GDM1 (cell line): ENCODE measurements around the gene WDR86.

Experiments
- DNase-seq: peaks from one replicate; lab custom pipeline; 2025; lab: John Stamatoyannopoulos, UW

The WDR86 gene

DNA sequence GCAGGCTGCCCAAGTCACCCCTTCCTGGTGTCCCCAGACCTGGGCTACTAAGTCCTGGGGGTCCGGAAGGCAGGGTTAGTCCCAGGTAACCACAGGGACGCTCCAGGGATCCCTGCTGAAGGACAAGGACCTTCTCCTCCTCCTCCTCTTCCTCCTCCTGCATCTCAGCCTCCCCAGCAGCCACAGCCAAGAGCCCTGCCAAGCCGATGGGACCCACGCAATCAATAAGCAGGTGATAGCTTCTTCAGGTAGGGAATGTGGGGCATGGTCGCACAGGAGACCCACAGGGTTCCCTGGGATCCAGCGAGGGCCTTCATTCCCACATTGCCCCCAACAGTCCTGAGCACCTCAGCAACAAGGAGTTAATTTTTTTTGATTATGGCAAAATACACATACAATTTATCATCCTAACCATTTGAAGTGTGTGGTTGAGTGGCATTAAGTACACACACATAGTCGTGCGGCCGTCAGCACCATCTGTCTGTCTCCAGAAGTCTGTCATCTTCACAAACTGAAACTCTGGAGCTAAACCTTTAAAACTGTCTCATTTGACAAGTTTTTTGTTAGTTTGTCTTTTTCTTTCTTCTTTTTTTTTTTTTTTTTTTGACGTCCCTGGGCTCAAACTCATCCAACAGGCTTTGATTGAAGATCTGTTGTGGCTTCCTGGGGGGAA lies 18.0 kb upstream of the WDR86 start:
- DNase-seq, result no peak

DNA sequence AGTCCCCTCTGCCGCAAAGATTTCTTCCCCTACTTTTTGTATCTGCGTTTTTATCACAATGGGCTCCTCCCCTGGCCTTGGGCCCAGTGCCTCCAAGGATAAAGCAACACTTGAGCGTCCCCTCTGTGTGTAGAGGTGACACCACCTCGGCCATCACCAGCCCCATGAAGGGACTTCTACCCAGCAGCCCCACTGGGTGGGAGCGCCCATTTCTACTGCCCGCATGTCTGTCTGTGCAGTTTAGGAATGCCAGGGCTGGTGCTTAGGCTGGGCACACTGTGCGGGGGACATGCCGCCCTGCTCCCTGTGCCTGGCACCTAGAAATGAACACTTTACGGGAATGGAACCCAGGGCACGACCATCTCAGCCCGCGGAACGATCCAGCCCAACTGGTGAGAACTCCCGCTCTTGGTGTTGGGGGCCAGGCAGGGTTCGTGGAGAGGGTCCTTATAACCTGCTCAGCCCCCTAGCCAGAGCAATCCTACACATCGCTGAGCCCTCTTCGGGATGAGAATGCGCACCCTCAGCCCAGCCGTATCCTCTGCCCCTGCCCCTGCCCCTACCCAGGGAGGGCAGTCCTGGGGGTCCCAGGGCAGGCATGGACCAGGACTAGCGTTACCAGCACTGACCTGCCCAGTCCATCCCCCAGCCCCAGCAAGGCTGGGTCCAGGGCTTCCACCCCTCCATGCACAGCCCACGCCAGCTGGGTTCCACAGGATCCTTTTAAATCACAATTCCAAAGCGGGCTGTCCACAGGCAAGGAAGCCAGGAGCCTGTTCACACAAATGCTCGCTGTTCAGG lies 17.3 kb upstream of the WDR86 start:
- DNase-seq, result no peak

GRCh38 chr7:151426441-151426903 lies 16.6 kb upstream of the WDR86 start:
- no peak for DNase-seq

- DNase-seq, result no peak
These were observed 16.0 kb upstream of the WDR86 start for GRCh38 chr7:151425670-151426440.

GRCh38 chr7:151424799-151425198 lies 15.0 kb upstream of the WDR86 start:
- DNase-seq, result no peak

DNA sequence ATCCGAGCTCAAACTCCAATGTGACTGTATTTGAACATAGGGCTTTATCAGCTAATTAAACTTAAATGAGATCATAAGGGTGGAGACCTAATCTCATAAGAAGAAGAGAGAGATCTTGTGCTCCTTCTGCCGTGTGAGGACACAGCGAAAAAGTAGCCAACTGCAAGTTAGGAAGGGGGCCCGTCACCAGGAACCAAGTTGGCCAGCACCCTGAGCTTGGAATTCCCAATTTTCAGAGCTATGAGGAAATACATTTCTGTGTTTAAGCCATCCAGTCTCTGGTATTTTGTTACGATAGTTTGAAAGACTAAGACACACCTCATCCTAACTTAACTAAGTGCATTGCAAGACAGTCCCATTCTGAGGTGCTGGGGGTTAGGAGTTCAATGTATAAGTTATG lies 14.1 kb upstream of the WDR86 start:
- no peak for DNase-seq

GRCh38 chr7:151423226-151423625 lies 13.4 kb upstream of the WDR86 start:
- no peak for DNase-seq

- no peak for DNase-seq
These were observed 12.4 kb upstream of the WDR86 start for GRCh38 chr7:151422212-151422611.

DNA sequence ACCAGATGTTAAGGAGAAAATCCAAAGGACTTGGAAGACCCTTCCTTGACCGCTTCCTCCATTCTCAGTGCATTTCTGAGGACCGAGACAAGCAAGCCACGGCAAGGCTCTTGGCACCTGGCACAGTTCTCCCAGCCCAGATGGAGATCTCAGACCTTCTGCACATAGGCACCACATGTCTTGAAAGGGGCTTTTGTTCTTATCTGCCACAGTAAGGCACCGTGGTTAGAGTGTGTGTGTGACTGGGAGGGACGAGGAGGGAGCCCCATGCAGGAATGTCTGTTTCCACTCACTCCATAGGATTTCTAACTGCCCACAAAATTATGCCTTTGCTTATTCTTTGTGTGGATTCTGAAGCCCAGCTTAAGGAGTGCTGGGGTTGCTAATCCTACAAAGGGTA lies 10.3 kb upstream of the WDR86 start:
- DNase-seq, result no peak

GRCh38 chr7:151416941-151417315 lies 7.1 kb upstream of the WDR86 start:
- DNase-seq, result no peak

- DNase-seq, result no peak
These were observed 6.5 kb upstream of the WDR86 start for GRCh38 chr7:151416112-151416940.

DNA sequence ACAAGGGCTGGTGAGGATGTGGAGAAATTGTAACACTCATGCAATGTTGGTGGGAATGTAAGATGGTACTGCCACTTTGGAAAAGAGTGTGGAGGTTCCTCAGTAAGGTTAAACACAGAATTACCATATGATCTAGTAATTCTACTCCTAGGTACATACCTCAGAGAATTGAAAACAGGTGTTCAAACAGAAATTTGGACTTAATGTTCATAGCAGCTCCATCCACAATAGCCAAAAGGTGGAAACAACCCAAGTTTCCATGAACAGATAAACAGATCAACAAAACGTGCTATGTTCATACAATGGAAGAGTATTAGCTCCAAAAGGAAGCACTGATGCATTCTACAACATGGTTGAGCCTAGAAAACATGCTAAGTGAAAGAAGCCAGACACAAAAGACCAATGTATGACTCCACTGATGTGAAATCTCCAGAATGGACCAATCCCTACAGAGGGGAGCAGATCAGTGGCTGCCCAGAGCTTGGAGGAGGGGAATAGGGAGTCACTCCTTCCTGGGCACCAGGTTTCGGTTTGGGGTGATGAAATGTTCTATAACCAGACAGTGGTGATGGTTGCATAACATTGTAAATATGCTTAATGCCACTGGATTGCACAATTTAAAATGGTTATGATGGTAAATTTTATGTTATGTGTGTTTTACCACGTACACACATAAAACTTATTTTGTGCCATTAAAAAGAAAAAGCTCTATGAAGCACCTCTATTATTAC lies 5.7 kb upstream of the WDR86 start:
- DNase-seq, result no peak

- no peak for DNase-seq
These were observed 3.4 kb upstream of the WDR86 start for GRCh38 chr7:151413241-151413640.

DNA sequence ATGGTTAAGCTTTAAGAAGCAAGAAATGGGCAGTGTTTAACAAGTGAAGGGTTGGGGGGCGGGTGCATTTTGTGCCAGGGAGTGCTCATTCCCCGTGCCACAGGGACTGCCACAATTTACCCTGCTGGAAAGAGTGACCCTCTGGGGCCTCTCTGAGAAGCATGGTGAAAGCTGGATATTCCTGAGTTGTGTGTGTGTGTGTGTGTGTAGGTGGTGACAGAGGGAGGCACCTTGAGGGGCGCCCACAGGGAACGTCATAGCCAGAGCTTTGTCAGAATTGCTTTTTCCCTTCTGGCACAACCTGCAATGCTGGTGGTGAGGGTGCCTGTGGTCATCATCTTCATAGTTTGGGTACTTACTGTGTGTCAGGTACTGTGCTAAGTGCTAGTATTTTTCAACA lies 2.5 kb upstream of the WDR86 start:
- no peak for DNase-seq

DNA sequence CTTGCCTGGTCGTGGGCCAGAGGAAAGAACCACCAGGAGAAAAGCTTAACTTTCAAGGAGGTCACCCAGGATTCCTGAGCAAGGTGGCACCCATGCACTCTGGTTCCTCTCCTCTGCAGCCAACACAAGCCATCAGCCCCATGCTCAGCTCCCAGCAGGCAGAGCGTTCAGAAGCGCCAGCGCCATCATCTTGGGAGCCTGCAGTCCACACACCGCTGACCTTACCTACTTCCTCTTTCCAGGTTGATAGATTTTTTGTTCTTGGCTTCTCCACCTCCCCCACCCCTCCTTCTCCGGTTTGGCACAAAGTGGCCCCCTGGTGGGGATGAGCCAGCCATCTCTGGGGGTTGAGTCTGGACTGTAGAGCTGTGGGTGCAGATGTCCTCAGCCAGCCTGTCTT lies 1.7 kb upstream of the WDR86 start:
- no peak for DNase-seq

GRCh38 chr7:151410405-151411390 lies 860 bp upstream of the WDR86 start:
- no peak for DNase-seq

GRCh38 chr7:151408839-151409666 lies 785 bp downstream of the WDR86 start:
- DNase-seq, result no peak

GRCh38 chr7:151408498-151408838 lies 1.4 kb downstream of the WDR86 start:
- DNase-seq, result no peak

DNA sequence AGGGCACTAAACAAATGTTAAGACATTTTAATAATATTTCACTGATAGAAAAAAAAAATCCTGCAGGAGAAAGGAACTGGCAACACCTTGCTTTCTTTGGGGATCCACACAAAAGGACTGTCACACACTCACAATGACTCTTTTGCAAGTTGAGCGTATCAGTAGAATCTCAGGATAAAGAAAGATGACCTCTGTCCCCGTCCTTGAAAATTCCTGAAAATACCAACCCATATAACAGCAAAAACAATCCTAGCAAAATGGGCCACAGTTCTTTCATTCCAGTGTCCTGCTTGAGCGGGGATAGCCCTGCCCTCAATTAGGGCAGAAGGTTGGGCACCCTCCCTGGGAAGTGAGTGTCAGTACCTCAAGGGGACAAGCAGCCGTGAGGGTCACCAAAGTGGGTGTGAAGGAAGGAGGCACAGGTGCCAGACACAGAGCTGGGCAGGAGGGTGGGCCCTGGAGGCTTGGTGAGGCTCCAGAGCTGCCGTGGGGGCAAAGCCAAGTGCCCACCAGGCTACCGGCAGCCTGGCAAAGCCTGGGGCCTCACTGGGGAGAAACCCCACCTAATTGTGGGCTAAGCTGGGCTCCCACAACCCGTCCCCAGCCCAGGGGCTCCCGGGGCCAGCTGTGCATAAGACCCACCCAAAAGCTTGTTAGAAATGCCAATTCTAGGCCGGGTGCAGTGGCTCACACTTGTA lies 2.8 kb downstream of the WDR86 start:
- no peak for DNase-seq
